Measurements from ENCODE around the gene FOXD3. TPM values are rescaled to one million over a fixed set of nuclear protein-coding genes. Genes with fewer than 3 reads are reported as not detected.
"Not testable (repeated sequence)": the region's sequence is repeated elsewhere in the genome, so short reads cannot be mapped to it uniquely, and the experiment has no call there.

FOXD3 gene
- total RNA-seq, 6 donors from 2014 or later = 0.09 TPM; not detected in 5

DNA sequence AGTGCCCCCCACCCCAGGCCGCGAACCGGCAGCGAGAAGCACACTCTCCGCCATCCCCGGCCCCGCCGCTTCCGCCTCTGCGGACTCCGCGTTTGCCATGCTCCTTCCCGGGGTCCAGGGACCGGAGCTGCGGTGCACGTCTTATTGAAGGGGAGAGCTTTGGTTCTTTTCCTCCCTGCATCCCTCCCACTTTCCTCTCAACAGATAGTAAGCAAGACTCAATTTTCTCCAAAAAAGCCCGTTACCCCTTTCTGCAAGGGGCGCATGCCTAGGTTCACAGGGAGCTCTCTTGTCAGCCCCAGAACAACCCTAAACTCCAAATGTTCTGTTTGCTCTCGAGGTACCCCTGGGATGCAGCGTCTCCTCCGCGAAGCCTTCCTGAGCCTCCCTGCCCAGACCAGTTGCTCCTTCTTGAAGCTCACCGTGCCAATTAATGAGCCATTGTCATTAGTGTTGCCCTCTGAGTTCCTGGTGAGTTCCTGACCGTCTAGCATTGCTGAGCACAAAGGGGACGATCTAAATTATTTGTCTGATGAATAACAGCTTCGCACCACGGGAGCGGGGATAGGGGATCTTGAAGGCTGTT lies 8.1 kb downstream of the FOXD3 start:
- no peak overlapping the region for H3K4me3 ChIP-seq
- no peaks in the 10 kb centered on the region for H3K9me3 ChIP-seq
- no peak overlapping the region for H3K27ac ChIP-seq
- no peak for TF ChIP-seq POLR2AphosphoS5 (IDR thresholded peaks at IDR 0.05)
- 6% methylated on average over 28 of the region's 28 CpGs for WGBS, 2 donors
- DNase-seq = peak in 1 of 2 donors; percentile 78
- peaks cover 2 to 59% (median 27%) of the 10 kb centered on the region in 4 donors for H3K27me3 ChIP-seq
- H3K4me1 ChIP-seq = peaks cover 3 to 14% (median 11%) of the 10 kb centered on the region in 4 donors
- H3K36me3 ChIP-seq = no peaks in the 10 kb centered on the region
- ATAC-seq (ENCODE audit: low FRiP score in 2 of 2) = no peak

- no peaks in the 10 kb centered on the region for H3K36me3 ChIP-seq
- H3K9me3 ChIP-seq = no peaks in the 10 kb centered on the region
- no peaks in the 10 kb centered on the region for H3K27me3 ChIP-seq
- TF ChIP-seq CTCF (IDR thresholded peaks at IDR 0.05) (no peak), EP300 (IDR thresholded peaks at IDR 0.05) (no peak)
- no peak overlapping the region for H3K27ac ChIP-seq
- H3K4me1 ChIP-seq = no peaks in the 10 kb centered on the region
- WGBS, 2 donors = 41 to 44% methylated on average over 2 of the region's 2 CpGs
- H3K4me3 ChIP-seq = no peak overlapping the region
- DNase-seq (no peak), ATAC-seq (ENCODE audit: low FRiP score in 2 of 2) (no peak)
Observed at GRCh38 chr1:63342402-63342801, 20.0 kb downstream of the FOXD3 start.

DNA sequence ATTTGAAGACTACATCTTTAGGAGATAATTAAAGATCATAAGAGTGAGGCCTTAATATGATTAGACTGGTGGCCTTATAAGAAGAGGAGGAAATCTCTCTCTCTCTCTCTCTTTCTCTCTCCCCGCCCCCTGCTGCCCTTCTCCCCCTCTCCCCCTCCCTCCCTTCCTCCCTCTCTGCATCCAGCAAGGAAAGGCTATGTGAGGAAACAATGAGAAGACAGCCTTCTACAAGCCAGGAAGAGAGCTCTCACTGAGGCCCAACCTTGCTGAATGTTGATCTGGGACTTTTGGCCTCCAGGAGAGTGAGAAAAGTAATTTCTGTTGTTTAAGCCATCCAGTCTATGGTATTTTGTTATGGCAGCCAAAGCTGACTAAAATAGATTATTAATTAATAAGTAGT lies 21.6 kb downstream of the FOXD3 start:
- H3K27me3 ChIP-seq = no peaks in the 10 kb centered on the region
- WGBS, 2 donors = 62 to 82% methylated on average over 1 of the region's 1 CpG
- no peak for TF ChIP-seq CTCF (IDR thresholded peaks at IDR 0.05)
- no peak for TF ChIP-seq EP300 (IDR thresholded peaks at IDR 0.05)
- no peak for TF ChIP-seq POLR2A (IDR thresholded peaks at IDR 0.05)
- no peak for TF ChIP-seq POLR2AphosphoS5 (IDR thresholded peaks at IDR 0.05)
- no peaks in the 10 kb centered on the region for H3K36me3 ChIP-seq
- no peak for ATAC-seq (ENCODE audit: low FRiP score in 2 of 2)
- no peaks in the 10 kb centered on the region for H3K9me3 ChIP-seq
- no peak for DNase-seq
- H3K4me1 ChIP-seq = no peaks in the 10 kb centered on the region
- H3K4me3 ChIP-seq = no peak overlapping the region
- H3K27ac ChIP-seq = no peak overlapping the region

DNA sequence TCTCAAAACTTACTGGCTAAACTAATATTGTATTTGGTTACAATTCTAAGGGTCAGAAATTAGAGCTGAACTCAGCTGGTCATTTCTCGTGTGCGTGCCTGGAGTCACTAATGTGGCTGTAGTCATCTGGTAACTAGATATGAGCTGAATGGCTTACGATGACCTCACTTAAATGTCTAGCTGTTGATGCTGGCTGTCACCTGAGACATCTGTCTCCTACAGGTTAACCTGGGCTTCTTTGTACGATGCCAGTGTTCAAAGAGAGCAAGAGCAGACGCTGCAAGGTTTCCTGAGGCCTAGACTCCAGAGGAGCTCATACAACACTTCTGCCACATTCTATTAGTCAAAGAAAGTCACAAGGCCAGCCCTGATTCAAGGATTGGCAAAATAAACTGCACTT lies 28.0 kb downstream of the FOXD3 start:
- no peaks in the 10 kb centered on the region for H3K27me3 ChIP-seq
- H3K9me3 ChIP-seq = no peaks in the 10 kb centered on the region
- H3K36me3 ChIP-seq = no peaks in the 10 kb centered on the region
- no peaks in the 10 kb centered on the region for H3K4me1 ChIP-seq
- no peak overlapping the region for H3K27ac ChIP-seq
- TF ChIP-seq CTCF (IDR thresholded peaks at IDR 0.05) (no peak), POLR2A (IDR thresholded peaks at IDR 0.05) (no peak)
- 86 to 94% methylated on average over 5 of the region's 5 CpGs for WGBS, 2 donors
- no peak for DNase-seq
- no peak for ATAC-seq (ENCODE audit: low FRiP score in 2 of 2)
- H3K4me3 ChIP-seq = no peak overlapping the region

DNA sequence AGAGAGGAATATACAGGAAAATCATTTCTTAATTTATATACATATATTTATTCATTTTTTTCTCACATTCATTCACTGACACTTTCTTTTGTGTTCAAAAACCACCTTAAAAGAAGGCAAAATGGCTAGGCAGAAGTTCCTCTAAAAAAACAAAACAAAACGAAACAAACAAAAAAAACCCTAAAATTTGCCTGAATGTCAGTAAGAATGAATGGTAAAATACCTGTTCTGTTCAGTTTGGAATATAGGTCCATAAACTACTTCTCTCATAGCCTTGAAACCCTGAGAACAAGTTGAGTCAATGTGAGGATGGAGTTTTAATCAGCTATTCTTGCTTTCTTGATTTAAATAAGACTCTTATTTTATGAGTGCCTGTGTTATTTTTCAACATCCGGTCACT lies 30.4 kb downstream of the FOXD3 start:
- TF ChIP-seq POLR2A (IDR thresholded peaks at IDR 0.05) (no peak), POLR2AphosphoS5 (IDR thresholded peaks at IDR 0.05) (no peak), CTCF (IDR thresholded peaks at IDR 0.05) (no peak), EP300 (IDR thresholded peaks at IDR 0.05) (no peak)
- no peak overlapping the region for H3K27ac ChIP-seq
- H3K27me3 ChIP-seq = no peaks in the 10 kb centered on the region
- H3K36me3 ChIP-seq = no peaks in the 10 kb centered on the region
- 75 to 76% methylated on average over 2 of the region's 2 CpGs for WGBS, 2 donors
- no peaks in the 10 kb centered on the region for H3K9me3 ChIP-seq
- ATAC-seq (ENCODE audit: low FRiP score in 2 of 2) (no peak), DNase-seq (no peak)
- no peaks in the 10 kb centered on the region for H3K4me1 ChIP-seq
- H3K4me3 ChIP-seq = no peak overlapping the region

DNA sequence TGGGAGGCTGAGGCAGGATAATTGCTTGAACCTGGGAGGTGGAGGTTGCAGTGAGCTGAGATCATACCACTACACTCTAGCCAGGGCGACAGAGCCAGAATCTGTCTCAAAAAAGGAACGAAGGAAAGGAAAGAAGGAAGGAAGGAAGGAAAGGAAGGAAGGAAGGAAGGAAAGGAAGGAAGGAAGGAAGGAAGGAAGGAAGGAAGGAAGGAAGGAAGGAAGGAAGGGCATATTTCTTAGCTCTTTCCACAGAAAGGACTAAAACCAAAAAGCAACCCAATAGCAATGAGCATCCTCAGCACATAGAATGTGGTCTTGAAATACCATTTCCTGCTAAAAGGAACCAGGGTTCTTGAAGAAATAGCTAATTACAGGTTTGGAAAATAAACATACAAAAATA lies 33.9 kb downstream of the FOXD3 start:
- not testable (repeated sequence) for H3K4me1 ChIP-seq; H3K27ac ChIP-seq; ATAC-seq (ENCODE audit: low FRiP score in 2 of 2); H3K4me3 ChIP-seq; DNase-seq; H3K36me3 ChIP-seq; H3K27me3 ChIP-seq; H3K9me3 ChIP-seq
- 66 to 78% methylated on average over 2 of the region's 2 CpGs for WGBS, 2 donors

Data from upper lobe of left lung (tissue), 6 donors.